ENCODE results near the gene ERBB2. TPM values are rescaled to one million over a fixed set of nuclear protein-coding genes. Genes with fewer than 3 reads are reported as not detected.
A peak's percentile ranks its signal among the peaks of the same experiment; 100 is the strongest.
"Not testable (repeated sequence)": the region's sequence is repeated elsewhere in the genome, so short reads cannot be mapped to it uniquely, and the experiment has no call there.

ERBB2 gene
- total RNA-seq, 1 donor from 2014 or later = 21.9 TPM

GRCh38 chr17:39742856-39743436, 43.1 kb downstream of the ERBB2 start:
- DNase-seq (ENCODE audit: low spot score) = no peak

- DNase-seq (ENCODE audit: low spot score) = no peak
Measured at GRCh38 chr17:39744075-39744835, 44.4 kb downstream of the ERBB2 start.

- no peak for DNase-seq (ENCODE audit: low spot score)
Measured at GRCh38 chr17:39744836-39745215, 45.0 kb downstream of the ERBB2 start.

- no peak for DNase-seq (ENCODE audit: low spot score)
Measured at GRCh38 chr17:39745335-39746144, 45.7 kb downstream of the ERBB2 start.

GRCh38 chr17:39746145-39746461, 46.2 kb downstream of the ERBB2 start:
- DNase-seq (ENCODE audit: low spot score) = no peak

- no peak for DNase-seq (ENCODE audit: low spot score)
Measured at GRCh38 chr17:39747745-39748144, 47.9 kb downstream of the ERBB2 start.

GRCh38 chr17:39748444-39749034, 48.7 kb downstream of the ERBB2 start:
- DNase-seq (ENCODE audit: low spot score) = not testable (repeated sequence)

GRCh38 chr17:39750131-39751015, 50.5 kb downstream of the ERBB2 start:
- peak; percentile 84 for DNase-seq (ENCODE audit: low spot score)

GRCh38 chr17:39751016-39751543, 51.2 kb downstream of the ERBB2 start:
- DNase-seq (ENCODE audit: low spot score) = peak; percentile 39

GRCh38 chr17:39751637-39752036, 51.8 kb downstream of the ERBB2 start:
- peak; percentile 87 for DNase-seq (ENCODE audit: low spot score)

GRCh38 chr17:39752241-39752881, 52.5 kb downstream of the ERBB2 start:
- peak; percentile 60 for DNase-seq (ENCODE audit: low spot score)

GRCh38 chr17:39753514-39754160, 53.8 kb downstream of the ERBB2 start:
- peak; percentile 90 for DNase-seq (ENCODE audit: low spot score)

- DNase-seq (ENCODE audit: low spot score) = peak; percentile 98
Measured at GRCh38 chr17:39754161-39754957, 54.5 kb downstream of the ERBB2 start.

- peak; percentile 89 for DNase-seq (ENCODE audit: low spot score)
Measured at GRCh38 chr17:39754958-39755553, 55.2 kb downstream of the ERBB2 start.

GRCh38 chr17:39755554-39756379, 55.9 kb downstream of the ERBB2 start:
- DNase-seq (ENCODE audit: low spot score) = peak; percentile 81

GRCh38 chr17:39756380-39757079, 56.7 kb downstream of the ERBB2 start:
- peak; percentile 78 for DNase-seq (ENCODE audit: low spot score)

- peak; percentile 12 for DNase-seq (ENCODE audit: low spot score)
Measured at GRCh38 chr17:39757176-39757662, 57.4 kb downstream of the ERBB2 start.
